ENCODE results near the gene SCRN2. TPM values are rescaled to one million over a fixed set of nuclear protein-coding genes. Genes with fewer than 3 reads are reported as not detected.

Gene SCRN2
- total RNA-seq, 1 donor from 2014 or later = 44.8 TPM

- no peak overlapping the region for H3K27ac Mint-ChIP-seq (ENCODE audit: unreplicated experiment)
These were observed 37.9 kb downstream of the SCRN2 start for GRCh38 chr17:47803201-47803600.

DNA sequence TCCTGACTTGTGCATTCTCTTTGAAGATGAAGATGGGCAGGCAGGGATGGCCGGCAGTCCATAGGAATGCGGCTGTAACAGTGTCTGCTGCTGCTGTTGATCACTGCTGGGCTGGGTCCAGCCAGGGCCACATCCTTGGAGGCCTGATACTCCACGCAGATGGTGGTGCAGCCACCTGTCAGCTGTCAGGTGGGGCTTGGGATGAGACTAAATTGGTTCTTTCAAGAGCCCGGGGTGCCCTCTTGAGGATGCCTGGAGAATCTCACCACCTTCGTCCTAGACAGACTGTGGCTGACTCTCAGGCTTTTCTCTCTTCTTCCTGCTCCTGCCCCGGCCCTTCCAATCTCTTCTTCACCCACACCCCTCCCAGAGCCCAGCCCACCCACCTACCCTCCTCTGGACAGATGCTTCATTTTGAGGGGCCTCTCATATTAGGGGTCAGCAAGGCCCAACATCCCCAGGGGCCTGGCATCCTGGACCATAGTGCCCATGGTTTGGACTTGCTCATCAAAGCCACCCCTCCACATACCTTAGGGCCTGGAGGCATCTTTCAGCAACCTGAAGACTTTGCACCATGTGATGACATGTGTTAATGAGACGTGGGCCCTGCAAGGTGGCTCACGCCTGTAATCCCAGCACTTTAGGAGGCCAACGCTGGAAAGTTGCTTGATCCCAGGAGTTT lies 38.6 kb downstream of the SCRN2 start:
- peaks cover 6% of the 10 kb centered on the region for H3K27me3 Mint-ChIP-seq (ENCODE audit: unreplicated experiment)
- H3K27ac Mint-ChIP-seq (ENCODE audit: unreplicated experiment) = no peak overlapping the region
- H3K4me1 Mint-ChIP-seq (ENCODE audit: unreplicated experiment) = no peaks in the 10 kb centered on the region
- H3K36me3 Mint-ChIP-seq (ENCODE audit: low read depth, unreplicated experiment) = peaks cover 12% of the 10 kb centered on the region
- H3K4me3 Mint-ChIP-seq (ENCODE audit: unreplicated experiment) = no peak overlapping the region
- no peaks in the 10 kb centered on the region for H3K9me3 Mint-ChIP-seq (ENCODE audit: unreplicated experiment)
- TF ChIP-seq, protein P1, sequence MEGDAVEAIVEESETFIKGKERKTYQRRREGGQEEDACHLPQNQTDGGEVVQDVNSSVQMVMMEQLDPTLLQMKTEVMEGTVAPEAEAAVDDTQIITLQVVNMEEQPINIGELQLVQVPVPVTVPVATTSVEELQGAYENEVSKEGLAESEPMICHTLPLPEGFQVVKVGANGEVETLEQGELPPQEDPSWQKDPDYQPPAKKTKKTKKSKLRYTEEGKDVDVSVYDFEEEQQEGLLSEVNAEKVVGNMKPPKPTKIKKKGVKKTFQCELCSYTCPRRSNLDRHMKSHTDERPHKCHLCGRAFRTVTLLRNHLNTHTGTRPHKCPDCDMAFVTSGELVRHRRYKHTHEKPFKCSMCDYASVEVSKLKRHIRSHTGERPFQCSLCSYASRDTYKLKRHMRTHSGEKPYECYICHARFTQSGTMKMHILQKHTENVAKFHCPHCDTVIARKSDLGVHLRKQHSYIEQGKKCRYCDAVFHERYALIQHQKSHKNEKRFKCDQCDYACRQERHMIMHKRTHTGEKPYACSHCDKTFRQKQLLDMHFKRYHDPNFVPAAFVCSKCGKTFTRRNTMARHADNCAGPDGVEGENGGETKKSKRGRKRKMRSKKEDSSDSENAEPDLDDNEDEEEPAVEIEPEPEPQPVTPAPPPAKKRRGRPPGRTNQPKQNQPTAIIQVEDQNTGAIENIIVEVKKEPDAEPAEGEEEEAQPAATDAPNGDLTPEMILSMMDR (IDR thresholded peaks at IDR 0.05; ENCODE audit: unreplicated experiment) = no peak
- peak; percentile 59 for DNase-seq (ENCODE audit: low spot score)

More at GRCh38 chr17:47803201-47803600, 37.9 kb downstream of the SCRN2 start:
- Mint-ChIP-seq H3K27me3 (ENCODE audit: unreplicated experiment) (peaks cover 7% of the 10 kb centered on the region), H3K36me3 (ENCODE audit: low read depth, unreplicated experiment) (peaks cover 15% of the 10 kb centered on the region), H3K9me3 (ENCODE audit: unreplicated experiment) (no peaks in the 10 kb centered on the region), H3K4me3 (ENCODE audit: unreplicated experiment) (no peak overlapping the region), H3K4me1 (ENCODE audit: unreplicated experiment) (no peaks in the 10 kb centered on the region)
- DNase-seq (ENCODE audit: low spot score) = no peak
- TF ChIP-seq, protein P1 (IDR thresholded peaks at IDR 0.05; ENCODE audit: unreplicated experiment) = no peak

GRCh38 chr17:47801906-47802305 lies 39.2 kb downstream of the SCRN2 start:
- Mint-ChIP-seq H3K4me1 (ENCODE audit: unreplicated experiment) (no peaks in the 10 kb centered on the region), H3K4me3 (ENCODE audit: unreplicated experiment) (no peak overlapping the region), H3K27me3 (ENCODE audit: unreplicated experiment) (peaks cover 8% of the 10 kb centered on the region), H3K36me3 (ENCODE audit: low read depth, unreplicated experiment) (peaks cover 6% of the 10 kb centered on the region), H3K27ac (ENCODE audit: unreplicated experiment) (no peak overlapping the region), H3K9me3 (ENCODE audit: unreplicated experiment) (no peaks in the 10 kb centered on the region)
- TF ChIP-seq, protein P1 (IDR thresholded peaks at IDR 0.05; ENCODE audit: unreplicated experiment) = no peak
- no peak for DNase-seq (ENCODE audit: low spot score)

GRCh38 chr17:47801176-47801765 lies 39.8 kb downstream of the SCRN2 start:
- no peaks in the 10 kb centered on the region for H3K9me3 Mint-ChIP-seq (ENCODE audit: unreplicated experiment)
- TF ChIP-seq, protein P1 (IDR thresholded peaks at IDR 0.05; ENCODE audit: unreplicated experiment) = no peak
- no peak for DNase-seq (ENCODE audit: low spot score)
- H3K36me3 Mint-ChIP-seq (ENCODE audit: low read depth, unreplicated experiment) = peaks cover 5% of the 10 kb centered on the region
- peaks cover 8% of the 10 kb centered on the region for H3K27me3 Mint-ChIP-seq (ENCODE audit: unreplicated experiment)
- no peak overlapping the region for H3K27ac Mint-ChIP-seq (ENCODE audit: unreplicated experiment)
- no peaks in the 10 kb centered on the region for H3K4me1 Mint-ChIP-seq (ENCODE audit: unreplicated experiment)
- no peak overlapping the region for H3K4me3 Mint-ChIP-seq (ENCODE audit: unreplicated experiment)

DNA sequence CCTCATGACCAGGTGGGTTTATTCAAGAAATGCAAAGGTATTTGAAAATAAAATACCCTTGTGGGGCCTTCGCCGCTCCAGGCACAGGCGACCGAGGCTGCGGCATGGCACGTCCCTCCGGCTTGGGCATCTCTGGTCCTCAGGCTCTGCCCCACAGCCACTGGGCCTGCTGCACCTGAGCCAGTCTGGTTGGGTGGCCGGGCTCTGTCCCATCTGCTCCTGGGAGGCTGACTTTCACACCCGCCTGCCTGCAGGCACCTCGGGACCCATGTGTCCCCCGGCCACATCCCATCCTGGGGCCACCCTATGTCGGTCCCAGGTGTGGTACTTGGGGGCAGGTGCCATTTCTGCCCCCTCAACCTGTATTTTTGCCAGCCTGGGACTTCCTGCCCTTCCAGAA lies 40.4 kb downstream of the SCRN2 start:
- H3K4me3 Mint-ChIP-seq (ENCODE audit: unreplicated experiment) = no peak overlapping the region
- DNase-seq (ENCODE audit: low spot score) = no peak
- H3K27ac Mint-ChIP-seq (ENCODE audit: unreplicated experiment) = no peak overlapping the region
- TF ChIP-seq, protein P1 (IDR thresholded peaks at IDR 0.05; ENCODE audit: unreplicated experiment) = no peak
- H3K9me3 Mint-ChIP-seq (ENCODE audit: unreplicated experiment) = no peaks in the 10 kb centered on the region
- H3K4me1 Mint-ChIP-seq (ENCODE audit: unreplicated experiment) = no peaks in the 10 kb centered on the region
- H3K36me3 Mint-ChIP-seq (ENCODE audit: low read depth, unreplicated experiment) = peaks cover 4% of the 10 kb centered on the region
- peaks cover 8% of the 10 kb centered on the region for H3K27me3 Mint-ChIP-seq (ENCODE audit: unreplicated experiment)
